NB4 (cell line): ENCODE results near the gene ZBTB20.
A peak's percentile ranks its signal among the peaks of the same experiment; 100 is the strongest.

Source experiments
- DNase-seq: peaks from one replicate; pipeline ENCODE4 v3.0.0; 2010; ENCODE audit warnings: low read depth
- H3K4me3 ChIP-seq: one replicate; pipeline ENCODE4 v1.5.1; 2011; ENCODE audit warnings: mild to moderate bottlenecking, low read depth, low read length, moderate library complexity
- MYC ChIP-seq: IDR thresholded peaks from 2 replicates; pipeline ENCODE4 v1.6.1; 2011; ENCODE audit warnings: low read depth, low read length
- POLR2A ChIP-seq: IDR thresholded peaks from 2 replicates; pipeline ENCODE4 v1.6.1; 2011; ENCODE audit warnings: mild to moderate bottlenecking; ENCODE audit not compliant: insufficient read length; ENCODE audit errors: extremely low read depth
- TF ChIP-seq, protein P1 (sequence below): IDR thresholded peaks from one replicate; pipeline ENCODE4 v1.5.1; 2012; ENCODE audit warnings: low read depth, low read length
- TF ChIP-seq, protein P2 (sequence below): IDR thresholded peaks from 2 replicates; pipeline ENCODE4 v1.6.1; 2011; ENCODE audit warnings: low read depth, low read length

The ZBTB20 gene

GRCh38 chr3:114499976-114500375 is 647.1 kb downstream of the ZBTB20 start:
- TF ChIP-seq POLR2A: no peak
- TF ChIP-seq, protein P1, sequence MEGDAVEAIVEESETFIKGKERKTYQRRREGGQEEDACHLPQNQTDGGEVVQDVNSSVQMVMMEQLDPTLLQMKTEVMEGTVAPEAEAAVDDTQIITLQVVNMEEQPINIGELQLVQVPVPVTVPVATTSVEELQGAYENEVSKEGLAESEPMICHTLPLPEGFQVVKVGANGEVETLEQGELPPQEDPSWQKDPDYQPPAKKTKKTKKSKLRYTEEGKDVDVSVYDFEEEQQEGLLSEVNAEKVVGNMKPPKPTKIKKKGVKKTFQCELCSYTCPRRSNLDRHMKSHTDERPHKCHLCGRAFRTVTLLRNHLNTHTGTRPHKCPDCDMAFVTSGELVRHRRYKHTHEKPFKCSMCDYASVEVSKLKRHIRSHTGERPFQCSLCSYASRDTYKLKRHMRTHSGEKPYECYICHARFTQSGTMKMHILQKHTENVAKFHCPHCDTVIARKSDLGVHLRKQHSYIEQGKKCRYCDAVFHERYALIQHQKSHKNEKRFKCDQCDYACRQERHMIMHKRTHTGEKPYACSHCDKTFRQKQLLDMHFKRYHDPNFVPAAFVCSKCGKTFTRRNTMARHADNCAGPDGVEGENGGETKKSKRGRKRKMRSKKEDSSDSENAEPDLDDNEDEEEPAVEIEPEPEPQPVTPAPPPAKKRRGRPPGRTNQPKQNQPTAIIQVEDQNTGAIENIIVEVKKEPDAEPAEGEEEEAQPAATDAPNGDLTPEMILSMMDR: no peak
- TF ChIP-seq MYC: no peak
- TF ChIP-seq, protein P2, sequence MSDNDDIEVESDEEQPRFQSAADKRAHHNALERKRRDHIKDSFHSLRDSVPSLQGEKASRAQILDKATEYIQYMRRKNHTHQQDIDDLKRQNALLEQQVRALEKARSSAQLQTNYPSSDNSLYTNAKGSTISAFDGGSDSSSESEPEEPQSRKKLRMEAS: no peak
- DNase-seq: no peak
- H3K4me3 ChIP-seq: no peak overlapping the region

DNA sequence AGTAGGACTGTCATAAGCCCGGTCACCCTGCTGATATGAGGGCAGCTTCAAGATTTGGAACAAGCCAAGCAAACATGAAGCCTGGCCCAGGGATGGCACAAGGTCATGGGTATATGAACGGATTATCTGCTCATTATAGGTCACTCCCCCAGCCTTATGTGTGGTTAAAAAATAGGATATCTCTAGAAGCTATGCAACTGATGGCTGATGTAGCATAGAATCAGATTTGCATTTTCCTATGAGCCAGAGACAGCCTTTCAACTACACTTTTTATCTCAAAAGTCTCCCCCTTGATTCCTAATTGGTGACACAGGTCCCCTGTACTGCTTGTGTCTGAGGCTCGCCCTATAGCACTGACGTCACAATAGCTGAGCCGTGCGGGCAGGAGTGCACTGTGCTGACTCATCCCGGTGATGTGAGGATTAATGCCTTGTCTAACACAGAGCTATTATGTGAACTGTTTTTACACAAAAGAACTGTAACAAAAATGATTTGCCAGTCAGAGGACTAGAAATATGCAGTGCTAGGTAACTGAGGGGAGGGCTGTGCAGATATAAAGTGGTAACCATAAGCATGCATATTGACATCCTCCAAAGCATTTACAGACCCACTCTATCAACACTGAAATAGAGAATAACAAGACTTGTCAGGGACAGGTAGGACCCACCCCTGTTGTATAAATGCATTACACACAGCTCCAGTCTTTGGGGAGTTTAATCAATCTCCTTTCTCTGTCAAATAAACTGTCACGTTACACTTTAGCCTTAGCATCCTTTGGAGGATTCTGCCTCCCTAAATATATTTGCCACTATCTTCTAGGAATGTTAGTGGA is 648.3 kb downstream of the ZBTB20 start:
- no peak overlapping the region for H3K4me3 ChIP-seq
- TF ChIP-seq, protein P2: no peak
- no peak for TF ChIP-seq POLR2A
- TF ChIP-seq, protein P1: no peak
- no peak for TF ChIP-seq MYC
- peak; percentile 30 for DNase-seq

- no peak for DNase-seq
- TF ChIP-seq MYC (no peak), POLR2A (no peak)
- TF ChIP-seq, protein P1: no peak
- TF ChIP-seq, protein P2: no peak
- no peak overlapping the region for H3K4me3 ChIP-seq
These were observed 650.2 kb downstream of the ZBTB20 start for GRCh38 chr3:114496874-114497273.

GRCh38 chr3:114496466-114496865 is 650.6 kb downstream of the ZBTB20 start:
- TF ChIP-seq, protein P1: no peak
- TF ChIP-seq POLR2A: no peak
- no peak for TF ChIP-seq MYC
- TF ChIP-seq, protein P2: no peak
- DNase-seq: no peak
- no peak overlapping the region for H3K4me3 ChIP-seq

- H3K4me3 ChIP-seq: no peak overlapping the region
- no peak for TF ChIP-seq MYC
- TF ChIP-seq, protein P1: no peak
- TF ChIP-seq, protein P2: no peak
- TF ChIP-seq POLR2A: no peak
- DNase-seq: no peak
These were observed 651.1 kb downstream of the ZBTB20 start for GRCh38 chr3:114496021-114496434.
